Endothelial cell of umbilical vein (primary cell): Measurements from ENCODE around the gene KYNU.

Experiments
- JUN ChIP-seq: IDR thresholded peaks from 2 replicates; pipeline ENCODE4 v1.6.1; 2011; ENCODE audit warnings: borderline replicate concordance, low read depth; ENCODE audit not compliant: insufficient read length, insufficient read depth
- MAX ChIP-seq: IDR thresholded peaks from 2 replicates; pipeline ENCODE4 v1.6.1; 2011; ENCODE audit not compliant: insufficient read depth, insufficient read length
- POLR2AphosphoS5 ChIP-seq: IDR thresholded peaks from 2 replicates; pipeline ENCODE4 v1.6.1; 2012; ENCODE audit warnings: low read depth, mild to moderate bottlenecking, control low read depth, low read length, moderate library complexity; ENCODE audit not compliant: insufficient read depth
- TF ChIP-seq, protein P1 (sequence below), 2 donors: IDR thresholded peaks; 1 replicate in 1 of 2; 2 replicates in 1 of 2; pipeline ENCODE4 v1.5.1; 2011; ENCODE audit warnings: low read length in 2 of 2, mild to moderate bottlenecking in 2 of 2, moderate library complexity in 2 of 2, control low read depth in 1 of 2, inconsistent platforms in 1 of 2, low read depth in 1 of 2; ENCODE audit not compliant: insufficient read depth in 1 of 2; ENCODE audit errors: extremely low read depth in 1 of 2

DNA sequence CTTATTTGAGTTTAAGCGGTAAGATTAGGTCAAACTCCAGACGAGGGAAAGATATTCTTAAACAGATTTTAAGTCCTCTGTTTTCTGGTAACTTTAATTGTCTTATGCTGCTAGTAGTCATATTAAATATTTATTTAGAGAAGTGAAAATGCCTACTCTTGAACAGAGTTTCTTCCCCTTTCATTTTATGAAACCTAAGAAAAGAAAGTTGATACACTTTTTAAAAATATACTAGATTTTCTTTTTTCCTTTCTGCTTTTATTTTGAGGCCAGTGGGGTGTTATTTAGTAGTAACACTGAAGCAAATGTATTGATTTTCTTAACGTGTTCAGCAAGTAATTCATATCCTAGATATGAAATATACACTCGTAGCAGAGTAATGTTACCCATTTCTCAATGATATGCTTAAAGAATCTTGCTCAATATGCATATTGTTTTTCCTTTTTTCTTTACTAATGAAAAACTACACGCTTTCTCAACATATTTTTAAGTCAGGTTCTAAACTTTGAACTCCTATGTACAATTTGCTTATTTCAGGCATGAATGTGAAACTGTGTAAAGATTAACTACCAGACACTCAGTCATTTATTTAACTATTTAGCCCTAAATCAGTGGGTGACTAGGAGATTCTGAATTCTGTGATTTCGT, 691 bp downstream of the KYNU start:
- TF ChIP-seq MAX (no peak), POLR2AphosphoS5 (no peak), JUN (no peak)
- TF ChIP-seq, protein P1, sequence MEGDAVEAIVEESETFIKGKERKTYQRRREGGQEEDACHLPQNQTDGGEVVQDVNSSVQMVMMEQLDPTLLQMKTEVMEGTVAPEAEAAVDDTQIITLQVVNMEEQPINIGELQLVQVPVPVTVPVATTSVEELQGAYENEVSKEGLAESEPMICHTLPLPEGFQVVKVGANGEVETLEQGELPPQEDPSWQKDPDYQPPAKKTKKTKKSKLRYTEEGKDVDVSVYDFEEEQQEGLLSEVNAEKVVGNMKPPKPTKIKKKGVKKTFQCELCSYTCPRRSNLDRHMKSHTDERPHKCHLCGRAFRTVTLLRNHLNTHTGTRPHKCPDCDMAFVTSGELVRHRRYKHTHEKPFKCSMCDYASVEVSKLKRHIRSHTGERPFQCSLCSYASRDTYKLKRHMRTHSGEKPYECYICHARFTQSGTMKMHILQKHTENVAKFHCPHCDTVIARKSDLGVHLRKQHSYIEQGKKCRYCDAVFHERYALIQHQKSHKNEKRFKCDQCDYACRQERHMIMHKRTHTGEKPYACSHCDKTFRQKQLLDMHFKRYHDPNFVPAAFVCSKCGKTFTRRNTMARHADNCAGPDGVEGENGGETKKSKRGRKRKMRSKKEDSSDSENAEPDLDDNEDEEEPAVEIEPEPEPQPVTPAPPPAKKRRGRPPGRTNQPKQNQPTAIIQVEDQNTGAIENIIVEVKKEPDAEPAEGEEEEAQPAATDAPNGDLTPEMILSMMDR (IDR thresholded peaks at IDR 0.05; ENCODE audit: extremely low read depth in 1 of 2, insufficient read depth in 1 of 2, low read depth in 1 of 2, low read length in 2 of 2): no peak
